HUES64 (cell line): ENCODE data around the gene MUCL1.
"Not testable (repeated sequence)": the region's sequence is repeated elsewhere in the genome, so short reads cannot be mapped to it uniquely, and the experiment has no call there.

Source experiments
- H3K27ac ChIP-seq: 2 replicates; pipeline ENCODE4 v1.7.0; 2013; ENCODE audit warnings: low read depth, low read length, inconsistent platforms
- H3K27me3 ChIP-seq: 2 replicates; pipeline ENCODE4 v1.6.1; 2013; ENCODE audit warnings: mild to moderate bottlenecking, low read length; ENCODE audit not compliant: insufficient read depth
- H3K36me3 ChIP-seq: 2 replicates; pipeline ENCODE4 v1.6.1; 2013; ENCODE audit warnings: mild to moderate bottlenecking, low read length; ENCODE audit not compliant: insufficient read depth
- H3K4me1 ChIP-seq: 2 replicates; pipeline ENCODE4 v1.6.1; 2013; ENCODE audit warnings: mild to moderate bottlenecking, low read length, moderate library complexity; ENCODE audit not compliant: insufficient read depth
- H3K4me3 ChIP-seq: 2 replicates; pipeline ENCODE4 v1.5.1; 2013; ENCODE audit warnings: mild to moderate bottlenecking, low read length, moderate library complexity
- H3K9ac ChIP-seq: 2 replicates; pipeline ENCODE4 v1.6.1; 2013; ENCODE audit warnings: mild to moderate bottlenecking, low read depth, low read length
- H3K9me3 ChIP-seq: 2 replicates; pipeline ENCODE4 v1.6.1; 2013; ENCODE audit warnings: low read depth, low read length; ENCODE audit not compliant: insufficient read depth
- WGBS: fragments of 150-250, 120-280 bp; methylation state at CpG from one replicate; pipeline ENCODE4 v1.1.7; 2013; ENCODE audit warnings: missing lambda C conversion rate; 5-methylcytosine and 5-hydroxymethylcytosine counted together

Gene MUCL1

DNA sequence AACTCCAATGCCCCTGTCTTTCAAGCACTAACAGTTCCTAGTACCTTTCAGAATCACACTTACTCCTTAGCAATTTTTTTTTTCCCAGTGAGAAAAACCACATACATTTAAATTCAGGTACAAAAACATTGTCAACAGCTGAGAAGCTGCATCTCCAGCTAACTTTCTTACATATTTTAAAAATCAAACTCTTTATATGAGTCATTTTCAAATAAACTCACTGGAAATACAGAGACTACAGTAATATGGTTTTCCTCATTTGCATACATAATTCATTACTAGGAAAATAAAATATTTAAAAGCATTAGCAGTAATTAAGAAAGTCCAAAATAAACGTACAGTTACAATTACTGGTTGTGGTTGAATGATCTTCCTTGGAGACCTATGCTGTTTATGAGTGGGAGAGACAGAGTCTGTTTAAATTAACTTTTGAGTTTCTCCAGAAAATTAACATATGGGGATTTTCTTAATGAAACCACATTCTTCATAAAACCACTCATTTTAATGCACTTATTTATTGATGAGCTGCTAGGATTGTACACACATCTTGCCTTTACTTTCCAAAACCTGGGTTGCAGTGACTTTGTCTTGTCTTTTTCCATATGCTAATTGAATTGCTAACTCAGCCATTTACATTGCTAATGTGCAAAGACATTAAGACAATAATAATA is 9.8 kb downstream of the MUCL1 start:
- Histone ChIP-seq H3K9ac (no peak overlapping the region), H3K27ac (no peak overlapping the region), H3K4me3 (no peak overlapping the region), H3K9me3 (no peaks in the 10 kb centered on the region), H3K4me1 (peaks cover 11% of the 10 kb centered on the region), H3K36me3 (no peaks in the 10 kb centered on the region), H3K27me3 (peaks cover 18% of the 10 kb centered on the region)
- 92% methylated on average over 1 of the region's 1 CpG for WGBS

DNA sequence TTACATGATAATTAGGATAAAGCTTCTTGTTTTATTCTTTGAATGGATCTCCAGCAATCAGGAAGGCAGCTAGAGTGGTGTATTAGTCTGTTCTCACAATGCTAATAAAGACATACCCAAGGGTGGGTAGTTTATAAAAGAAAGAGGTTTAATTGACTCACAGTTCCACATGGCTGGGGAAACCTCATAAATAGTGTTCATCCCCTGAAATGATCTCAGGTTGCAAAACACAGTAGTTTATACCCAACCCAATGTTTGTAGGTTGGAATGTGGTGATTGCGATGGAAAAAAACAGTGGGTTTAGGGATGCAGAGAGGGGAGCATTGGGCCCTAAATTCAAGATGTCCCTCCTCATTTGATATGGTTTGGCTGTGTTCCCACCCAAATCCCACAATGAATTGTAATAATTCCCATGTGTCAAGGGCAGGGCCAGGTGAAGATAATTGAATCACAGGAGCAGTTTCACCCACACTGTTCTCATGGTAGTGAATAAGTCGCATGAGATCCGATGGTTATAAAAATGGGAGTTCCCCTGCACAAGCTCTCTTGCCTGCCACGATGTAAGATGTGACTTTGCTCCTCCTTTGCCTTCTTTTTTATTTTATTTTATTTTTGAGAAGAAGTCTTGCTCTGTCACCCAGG is 11.5 kb downstream of the MUCL1 start:
- H3K9ac ChIP-seq: no peak overlapping the region
- no peak overlapping the region for H3K4me3 ChIP-seq
- peaks cover under 1% of the 10 kb centered on the region; the same call in 1 of the 2 replicates for H3K27me3 ChIP-seq
- 99% methylated on average over 4 of the region's 4 CpGs for WGBS
- H3K4me1 ChIP-seq: peaks cover 8% of the 10 kb centered on the region
- no peaks in the 10 kb centered on the region for H3K9me3 ChIP-seq
- no peaks in the 10 kb centered on the region for H3K36me3 ChIP-seq
- no peak overlapping the region for H3K27ac ChIP-seq

DNA sequence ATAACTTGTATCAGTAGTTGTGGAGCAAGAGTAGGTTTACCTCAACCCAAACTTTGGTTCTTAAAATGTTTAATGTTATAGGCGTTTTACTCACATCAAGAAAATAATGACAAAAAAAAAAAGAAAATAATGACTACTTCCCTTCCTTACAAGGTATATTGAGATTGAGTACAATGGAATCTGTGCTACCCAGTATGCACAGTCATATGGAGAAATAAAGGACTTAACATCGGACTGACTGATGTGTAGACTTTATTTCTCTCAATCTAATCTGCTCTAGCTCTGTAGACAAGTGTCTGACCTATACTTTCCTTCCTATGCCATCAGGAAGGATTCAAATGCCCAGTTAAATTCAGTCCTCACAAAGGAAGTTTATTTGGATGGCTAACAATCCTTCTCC is 14.4 kb downstream of the MUCL1 start:
- Histone ChIP-seq H3K4me3 (no peak overlapping the region), H3K36me3 (no peaks in the 10 kb centered on the region), H3K9ac (no peak overlapping the region), H3K4me1 (peaks cover 8% of the 10 kb centered on the region), H3K27me3 (no peaks in the 10 kb centered on the region), H3K9me3 (no peaks in the 10 kb centered on the region), H3K27ac (no peak overlapping the region)
- 90% methylated on average over 1 of the region's 2 CpGs for WGBS

DNA sequence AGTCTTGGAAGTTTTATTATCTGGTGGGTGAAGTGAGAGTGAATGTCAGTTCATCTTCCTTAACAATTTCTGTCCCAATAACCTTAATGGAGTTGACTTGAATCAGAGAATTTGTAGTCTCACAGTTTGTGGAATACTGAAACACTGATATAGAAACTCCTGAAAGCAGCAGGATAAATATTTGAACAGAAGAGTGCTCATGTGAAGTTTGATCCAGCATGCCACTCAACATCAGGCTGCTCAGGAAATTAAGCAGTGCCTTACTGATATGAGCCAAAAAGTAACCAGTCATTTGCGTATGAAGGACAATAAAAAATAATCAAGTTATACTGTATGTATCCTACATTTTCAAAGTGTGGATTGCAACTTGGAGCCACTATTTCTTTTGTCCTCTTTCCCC is 15.7 kb downstream of the MUCL1 start:
- Histone ChIP-seq H3K36me3 (no peaks in the 10 kb centered on the region), H3K9me3 (no peaks in the 10 kb centered on the region), H3K27ac (no peak overlapping the region), H3K27me3 (no peaks in the 10 kb centered on the region), H3K9ac (no peak overlapping the region), H3K4me3 (no peak overlapping the region), H3K4me1 (no peaks in the 10 kb centered on the region)
- WGBS: no CpG with 5 or more reads among the region's 1 CpG

DNA sequence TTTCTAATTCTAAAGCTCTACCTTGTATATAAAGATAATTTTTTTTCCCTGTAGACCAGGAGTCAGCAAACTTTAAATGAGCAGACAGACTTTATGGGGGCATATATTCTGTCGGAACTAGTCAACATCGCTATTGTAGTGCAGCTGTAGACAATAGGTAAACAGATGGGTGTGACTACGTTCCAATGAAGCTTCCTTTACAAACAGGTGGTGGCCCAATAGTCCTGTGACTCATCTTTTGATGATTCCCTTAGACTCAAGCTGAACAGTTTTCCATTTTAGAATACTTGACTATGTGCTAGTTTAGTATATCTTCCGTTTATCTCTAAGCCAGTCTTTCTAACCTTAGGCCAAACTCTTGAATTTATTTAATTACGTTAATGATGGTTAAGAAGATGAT is 16.3 kb downstream of the MUCL1 start:
- WGBS: 92% methylated on average over 4 of the region's 5 CpGs
- Histone ChIP-seq H3K4me3 (no peak overlapping the region), H3K4me1 (no peaks in the 10 kb centered on the region), H3K36me3 (no peaks in the 10 kb centered on the region), H3K27ac (no peak overlapping the region), H3K9me3 (no peaks in the 10 kb centered on the region), H3K9ac (no peak overlapping the region), H3K27me3 (no peaks in the 10 kb centered on the region)

DNA sequence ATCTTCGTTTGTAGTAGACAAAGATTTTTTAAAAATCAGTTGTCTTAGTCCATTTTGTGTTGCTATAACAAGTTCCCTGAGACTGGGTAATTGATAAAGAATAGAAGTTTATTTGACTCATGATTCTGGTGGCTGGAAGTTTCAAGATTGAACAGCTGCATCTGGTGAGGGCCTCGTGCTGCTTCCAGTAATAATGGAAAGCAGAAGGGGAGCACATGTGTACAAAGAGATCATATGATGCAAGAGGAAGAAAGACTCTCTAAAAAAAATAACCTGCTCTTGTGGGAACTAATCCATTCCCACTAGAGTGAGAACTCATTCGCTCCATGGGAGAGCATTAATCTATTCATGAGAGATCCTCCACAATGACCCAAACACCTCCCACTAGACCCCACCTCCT is 24.8 kb downstream of the MUCL1 start:
- Histone ChIP-seq H3K36me3 (no peaks in the 10 kb centered on the region), H3K27ac (no peak overlapping the region), H3K4me3 (no peak overlapping the region), H3K9me3 (no peaks in the 10 kb centered on the region), H3K4me1 (no peaks in the 10 kb centered on the region), H3K9ac (no peak overlapping the region), H3K27me3 (no peaks in the 10 kb centered on the region)
- WGBS: 82% methylated on average over 3 of the region's 3 CpGs

DNA sequence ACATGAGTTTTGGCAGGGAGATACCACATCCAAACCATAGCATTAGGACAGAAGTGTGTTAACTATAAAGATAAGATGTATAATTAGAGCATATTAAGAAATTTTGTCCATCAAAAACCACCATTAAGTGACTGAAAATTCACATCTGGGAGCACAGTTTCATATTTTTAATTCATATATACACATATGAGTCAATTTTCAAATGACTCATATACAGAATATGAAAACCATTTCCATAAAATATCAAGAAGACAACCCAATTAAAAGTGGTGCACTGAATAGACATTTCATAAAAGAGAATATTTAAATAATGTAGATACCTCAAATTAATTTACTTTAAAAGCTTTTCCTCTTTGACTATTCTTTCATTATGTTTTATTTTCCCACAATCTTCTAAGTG is 25.3 kb downstream of the MUCL1 start:
- no peak overlapping the region for H3K9ac ChIP-seq

DNA sequence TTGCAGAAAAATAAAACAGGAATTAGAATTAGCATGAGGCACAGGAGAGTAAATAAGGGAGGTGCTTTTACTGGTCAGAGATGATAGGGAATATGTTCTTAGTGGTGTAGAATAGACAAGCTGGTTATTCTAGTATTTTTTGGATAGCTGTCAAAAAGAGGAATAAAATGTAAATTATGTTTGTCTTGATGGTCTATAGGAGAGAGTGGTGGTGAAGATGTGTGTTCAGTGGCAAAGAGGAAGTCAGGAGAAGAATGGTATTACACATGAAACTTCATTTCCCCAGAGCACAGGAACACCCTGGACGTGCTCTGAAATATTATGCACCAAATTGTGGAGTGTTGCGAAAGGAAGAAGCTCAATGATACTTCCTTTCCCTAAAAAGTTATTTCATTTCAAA is 27.8 kb downstream of the MUCL1 start:
- Histone ChIP-seq H3K9me3 (no peaks in the 10 kb centered on the region), H3K4me3 (no peak overlapping the region), H3K36me3 (no peaks in the 10 kb centered on the region), H3K4me1 (no peaks in the 10 kb centered on the region), H3K27me3 (no peaks in the 10 kb centered on the region), H3K27ac (no peak overlapping the region), H3K9ac (no peak overlapping the region)
- 100% methylated on average over 2 of the region's 2 CpGs for WGBS

More for the DNA sequence above, 25.3 kb downstream of the MUCL1 start:
- no peaks in the 10 kb centered on the region for H3K36me3 ChIP-seq
- H3K4me3 ChIP-seq: no peak overlapping the region
- H3K27me3 ChIP-seq: no peaks in the 10 kb centered on the region
- H3K4me1 ChIP-seq: no peaks in the 10 kb centered on the region
- H3K9me3 ChIP-seq: no peaks in the 10 kb centered on the region
- H3K27ac ChIP-seq: no peak overlapping the region

DNA sequence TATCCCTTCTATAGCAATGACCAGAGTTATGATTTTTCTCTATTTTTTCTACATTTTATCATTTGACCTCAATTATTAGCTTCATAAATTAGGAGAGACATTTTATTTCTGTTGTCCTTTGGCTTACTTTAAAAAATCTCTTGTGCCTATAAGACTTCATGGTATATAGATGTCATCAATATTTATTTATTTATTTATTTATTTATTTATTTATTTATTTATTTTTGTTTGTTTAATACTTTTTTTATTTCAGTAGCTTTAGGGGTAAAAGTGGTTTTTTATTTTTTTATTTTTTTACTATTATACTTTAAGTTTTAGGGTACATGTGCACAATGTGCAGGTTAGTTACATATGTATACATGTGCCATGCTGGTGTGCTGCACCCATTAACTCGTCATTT is 28.3 kb downstream of the MUCL1 start:
- not testable (repeated sequence) for H3K4me1 ChIP-seq, H3K27ac ChIP-seq, H3K9me3 ChIP-seq, H3K27me3 ChIP-seq, H3K9ac ChIP-seq, H3K4me3 ChIP-seq, H3K36me3 ChIP-seq
- WGBS: 100% methylated on average over 1 of the region's 1 CpG

DNA sequence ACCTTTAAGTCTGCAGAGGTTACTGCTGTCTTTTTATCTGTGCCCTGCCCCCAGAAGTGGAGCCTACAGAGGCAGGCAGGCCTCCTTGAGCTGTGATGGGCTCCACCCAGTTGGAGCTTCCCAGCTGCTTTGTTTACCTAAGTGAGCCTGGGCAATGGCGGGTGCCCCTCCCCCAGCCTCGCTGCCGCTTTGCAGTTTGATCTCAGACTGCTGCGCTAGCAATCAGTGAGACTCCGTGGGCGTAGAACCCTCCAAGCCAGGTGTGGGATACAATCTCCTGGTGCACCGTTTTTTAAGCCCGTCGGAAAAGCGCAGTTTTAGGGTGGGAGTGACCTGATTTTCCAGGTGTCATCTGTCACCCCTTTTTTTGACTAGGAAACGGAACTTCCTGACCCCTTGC is 34.1 kb downstream of the MUCL1 start:
- H3K4me1 ChIP-seq, H3K9me3 ChIP-seq, H3K9ac ChIP-seq, H3K27ac ChIP-seq, H3K36me3 ChIP-seq, H3K27me3 ChIP-seq: not testable (repeated sequence)
- 50% methylated on average over 11 of the region's 11 CpGs for WGBS
- H3K4me3 ChIP-seq: peak overlapping the region; percentile 44

DNA sequence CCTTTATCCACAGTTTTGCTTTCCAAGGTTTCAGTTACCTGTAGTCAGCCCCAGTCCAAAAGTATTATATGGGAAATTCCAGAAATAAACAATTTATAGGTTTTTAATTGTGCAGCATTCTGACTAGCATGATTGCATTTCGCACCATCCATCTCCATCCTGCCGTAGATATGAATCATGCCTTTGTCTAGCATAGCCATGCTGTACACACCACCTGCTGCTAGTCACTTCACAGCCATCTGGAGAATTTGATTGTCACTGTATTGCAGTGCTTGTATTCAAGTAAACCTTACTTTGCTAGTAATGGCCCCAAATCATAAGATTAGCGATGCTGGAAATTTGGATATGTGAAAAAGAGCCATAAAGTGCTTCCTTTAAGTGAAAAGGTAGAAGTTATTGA is 36.0 kb downstream of the MUCL1 start:
- Histone ChIP-seq H3K27me3 (no peaks in the 10 kb centered on the region), H3K36me3 (no peaks in the 10 kb centered on the region), H3K27ac (no peak overlapping the region), H3K9ac (no peak overlapping the region), H3K4me3 (no peak overlapping the region), H3K4me1 (peaks cover 9% of the 10 kb centered on the region; the same call in 1 of the 2 replicates), H3K9me3 (no peaks in the 10 kb centered on the region)
- WGBS: 99% methylated on average over 3 of the region's 3 CpGs
